Caco-2 (cell line): Measurements from ENCODE around the gene MED12L. TPM values are rescaled to one million over a fixed set of nuclear protein-coding genes. Genes with fewer than 3 reads are reported as not detected.

ENCODE experiments used
- BruUV-seq: library from RNA; stranded (reverse); fragments of 400-500 nt; replicated peaks from 2 replicates; lab custom pipeline; 2021; lab: Mats Ljungman, UMichigan
- CTCF ChIA-PET: fragments of 300-600 bp; sonication (Branson Sonifier 250); formaldehyde crosslinking; loops from one replicate; lab custom pipeline; 2022; ENCODE audit warnings: antibody characterized with exemption; lab: Charles Lee
- POLR2A ChIA-PET: fragments of 300-600 bp; sonication (Branson Sonifier 250); formaldehyde crosslinking; loops from one replicate; lab custom pipeline; 2022; ENCODE audit warnings: antibody characterized with exemption; lab: Charles Lee
- DNase-seq, 2 experiments: peaks; one replicate each; pipeline versions ENCODE4 v3.0.0 to v3.0.0-alpha.2; 2020 to 2022
- H3K27me3 ChIP-seq: replicated peaks from 2 replicates; pipeline ENCODE4 v1.6.0; 2011; ENCODE audit warnings: low read length; ENCODE audit not compliant: control insufficient read depth, insufficient read depth
- H3K36me3 ChIP-seq: 2 replicates; pipeline ENCODE4 v1.5.1; 2011; ENCODE audit warnings: low read length; ENCODE audit not compliant: control insufficient read depth, insufficient read depth
- H3K4me1 ChIP-seq: fragments of 250-450 bp; sonication (Bioruptor Pico); 2 replicates; pipeline ENCODE4 v1.5.1; 2020; ENCODE audit warnings: mild to moderate bottlenecking
- H3K4me3 ChIP-seq: 2 replicates; pipeline ENCODE4 v1.5.1; 2011; ENCODE audit warnings: low read depth, mild to moderate bottlenecking, control low read depth, low read length
- H3K9me3 ChIP-seq: fragments of 250-450 bp; sonication (Bioruptor Pico); 2 replicates; pipeline ENCODE4 v1.5.1; 2020; ENCODE audit warnings: mild to moderate bottlenecking, moderate library complexity
- H3K27ac Mint-ChIP-seq: one replicate; pipeline ENCODE4 v1.8.0; 2022; ENCODE audit warnings: mixed read lengths; ENCODE audit not compliant: unreplicated experiment
- H3K27me3 Mint-ChIP-seq: one replicate; pipeline ENCODE4 v1.8.0; 2022; ENCODE audit warnings: mixed read lengths; ENCODE audit not compliant: insufficient read depth, unreplicated experiment
- H3K36me3 Mint-ChIP-seq: one replicate; pipeline ENCODE4 v1.8.0; 2022; ENCODE audit warnings: mild to moderate bottlenecking, mixed read lengths; ENCODE audit not compliant: insufficient read depth, unreplicated experiment
- H3K4me1 Mint-ChIP-seq: one replicate; pipeline ENCODE4 v1.8.0; 2022; ENCODE audit warnings: low read depth, mixed read lengths; ENCODE audit not compliant: unreplicated experiment
- H3K4me3 Mint-ChIP-seq: one replicate; pipeline ENCODE4 v1.8.0; 2022; ENCODE audit warnings: mild to moderate bottlenecking, moderate library complexity, mixed read lengths; ENCODE audit not compliant: unreplicated experiment
- H3K9me3 Mint-ChIP-seq: one replicate; pipeline ENCODE4 v1.8.0; 2022; ENCODE audit warnings: mixed read lengths; ENCODE audit not compliant: unreplicated experiment
- CTCF ChIP-seq, 2 experiments: fragments of 200-600 bp in 1 of 2; IDR thresholded peaks; 1 replicate in 1 of 2; 2 replicates in 1 of 2; pipeline versions ENCODE4 v1.5.1 to v1.8.0; 2011 to 2022; ENCODE audit warnings: antibody characterized with exemption in 1 of 2, control low read depth in 1 of 2, inconsistent platforms in 1 of 2, low read depth in 1 of 2, low read length in 1 of 2, mild to moderate bottlenecking in 1 of 2, moderate library complexity in 1 of 2; ENCODE audit not compliant: insufficient read depth in 1 of 2, severe bottlenecking in 1 of 2, unreplicated experiment in 1 of 2
- intact Hi-C: fragments of 100-400 bp; cut with micrococcal nuclease; formaldehyde crosslinking; loops from one replicate; pipeline ENCODE4 v1.10.0; 2022; ENCODE audit not compliant: unreplicated experiment
- total RNA-seq: library from RNA; stranded (reverse); gene quantifications from 2 replicates; pipeline ENCODE4 v1.2.3, GENCODE V29; 2022

MED12L gene
- total RNA-seq, 1 experiment from 2014 or later = 21.5 TPM

- no peaks in the 10 kb centered on the region for H3K27me3 Mint-ChIP-seq
- TF ChIP-seq CTCF (IDR thresholded peaks at IDR 0.05; ENCODE audit: insufficient read depth in 1 of 2, low read depth in 1 of 2, low read length in 1 of 2, severe bottlenecking in 1 of 2, unreplicated experiment in 1 of 2) = no peak
- intact Hi-C loops = no loop called here
- no peaks in the 10 kb centered on the region for H3K27me3 ChIP-seq
- DNase-seq = peak in 1 of 2 experiments; percentile 24
- H3K4me1 Mint-ChIP-seq = peaks cover 28% of the 10 kb centered on the region
- CTCF ChIA-PET = no interaction called here
- no peak overlapping the region for H3K4me3 Mint-ChIP-seq
- H3K27ac Mint-ChIP-seq = peak overlapping the region; percentile 59
- H3K4me1 ChIP-seq = peaks cover 52% of the 10 kb centered on the region
- H3K9me3 ChIP-seq = no peaks in the 10 kb centered on the region
- no peaks in the 10 kb centered on the region for H3K36me3 ChIP-seq
- H3K9me3 Mint-ChIP-seq = peaks cover 19% of the 10 kb centered on the region
- no TSS peak for BruUV-seq
- POLR2A ChIA-PET = no interaction called here
- peaks cover 7% of the 10 kb centered on the region for H3K36me3 Mint-ChIP-seq
- H3K4me3 ChIP-seq = no peak overlapping the region
These were observed 111.8 kb downstream of the MED12L start for GRCh38 chr3:151197228-151197627.

- Histone ChIP-seq H3K9me3 (no peaks in the 10 kb centered on the region), H3K27me3 (no peaks in the 10 kb centered on the region), H3K4me1 (peaks cover 52% of the 10 kb centered on the region), H3K4me3 (no peak overlapping the region), H3K36me3 (no peaks in the 10 kb centered on the region)
- peak overlapping the region; percentile 95 for H3K27ac Mint-ChIP-seq
- CTCF ChIA-PET = interaction anchor here (0.9 kb wide), 2 partner anchors 28 to 30 kb away, joined by 3 to 4 read pairs; no protein-coding TSS in a partner anchor
- H3K4me1 Mint-ChIP-seq = peaks cover 28% of the 10 kb centered on the region
- H3K9me3 Mint-ChIP-seq = peaks cover 19% of the 10 kb centered on the region
- peak overlapping the region; percentile 53 for H3K4me3 Mint-ChIP-seq
- POLR2A ChIA-PET = no interaction called here
- no peak for TF ChIP-seq CTCF (IDR thresholded peaks at IDR 0.05; ENCODE audit: insufficient read depth in 1 of 2, low read depth in 1 of 2, low read length in 1 of 2, severe bottlenecking in 1 of 2, unreplicated experiment in 1 of 2)
- peak; percentile 85 to 87 for DNase-seq
- no TSS peak for BruUV-seq
- peaks cover 7% of the 10 kb centered on the region for H3K36me3 Mint-ChIP-seq
- no peaks in the 10 kb centered on the region for H3K27me3 Mint-ChIP-seq
- intact Hi-C loops = loop anchor here (1.0 kb wide), 1 partner anchor 28 kb away; no protein-coding TSS in a partner anchor
These were observed 112.7 kb downstream of the MED12L start for GRCh38 chr3:151197981-151198767.

- no peak for TF ChIP-seq CTCF (IDR thresholded peaks at IDR 0.05; ENCODE audit: insufficient read depth in 1 of 2, low read depth in 1 of 2, low read length in 1 of 2, severe bottlenecking in 1 of 2, unreplicated experiment in 1 of 2)
- Histone ChIP-seq H3K36me3 (no peaks in the 10 kb centered on the region), H3K9me3 (no peaks in the 10 kb centered on the region), H3K27me3 (no peaks in the 10 kb centered on the region), H3K4me3 (no peak overlapping the region), H3K4me1 (peaks cover 52% of the 10 kb centered on the region)
- POLR2A ChIA-PET = no interaction called here
- Mint-ChIP-seq H3K4me1 (peaks cover 28% of the 10 kb centered on the region), H3K27ac (peak overlapping the region; percentile 95), H3K4me3 (peak overlapping the region; percentile 53), H3K27me3 (no peaks in the 10 kb centered on the region), H3K9me3 (peaks cover 19% of the 10 kb centered on the region), H3K36me3 (peaks cover 7% of the 10 kb centered on the region)
- CTCF ChIA-PET = no interaction called here
- intact Hi-C loops = loop anchor here (1.0 kb wide), 1 partner anchor 27 kb away; no protein-coding TSS in a partner anchor
- DNase-seq = no peak
- BruUV-seq = TSS peak; percentile 74
These were observed 113.4 kb downstream of the MED12L start for GRCh38 chr3:151198849-151199248.
